ENCODE results near the gene FIBCD1.

Gene FIBCD1

DNA sequence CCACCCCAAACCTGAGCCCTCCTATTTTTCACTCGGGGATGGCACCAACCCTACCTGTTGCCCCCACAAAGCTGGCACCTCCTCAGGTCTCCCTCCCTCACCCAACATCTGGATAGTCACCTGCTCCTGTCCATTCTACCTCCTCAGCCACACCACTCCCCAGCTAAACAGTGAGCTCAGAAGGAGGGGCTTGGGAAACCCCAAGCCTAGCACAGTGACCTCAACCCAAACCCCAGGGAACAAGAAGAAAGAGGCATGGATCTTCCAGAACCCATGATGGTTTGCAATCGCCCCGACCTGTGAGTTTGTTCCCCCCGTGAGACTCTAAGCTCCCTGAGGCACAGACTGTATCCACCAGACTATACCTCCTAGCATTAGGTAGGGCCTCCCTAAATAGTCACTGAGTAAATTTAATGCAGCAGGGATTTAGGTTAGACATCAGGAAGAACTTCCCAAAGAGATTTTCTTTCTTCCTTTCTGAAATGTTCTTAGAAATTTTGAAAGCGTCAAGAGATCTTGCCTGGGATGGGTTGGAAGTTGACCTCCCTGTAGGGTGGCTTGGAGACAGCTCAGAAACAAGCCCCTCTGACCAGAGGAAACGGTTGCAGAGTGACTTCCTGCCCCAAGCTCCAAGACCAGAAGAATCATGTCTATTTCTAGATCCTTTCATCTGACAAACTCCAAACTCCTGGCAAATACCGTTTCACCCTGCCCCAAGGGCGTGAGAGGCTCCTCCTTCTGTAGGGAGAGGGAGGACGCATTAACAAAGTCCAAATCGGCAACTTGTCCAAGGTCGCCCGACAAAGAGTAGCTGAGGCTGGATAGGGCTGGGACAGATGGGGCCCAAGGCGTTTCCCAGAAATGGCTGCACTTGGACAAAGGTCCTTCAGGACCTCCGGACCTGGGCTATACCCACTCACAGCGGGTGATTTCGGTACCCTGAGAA lies 4.1 kb downstream of the FIBCD1 start:
- no peak for DNase-seq

GRCh38 chr9:130934246-130934645 lies 4.8 kb downstream of the FIBCD1 start:
- DNase-seq, result no peak

DNA sequence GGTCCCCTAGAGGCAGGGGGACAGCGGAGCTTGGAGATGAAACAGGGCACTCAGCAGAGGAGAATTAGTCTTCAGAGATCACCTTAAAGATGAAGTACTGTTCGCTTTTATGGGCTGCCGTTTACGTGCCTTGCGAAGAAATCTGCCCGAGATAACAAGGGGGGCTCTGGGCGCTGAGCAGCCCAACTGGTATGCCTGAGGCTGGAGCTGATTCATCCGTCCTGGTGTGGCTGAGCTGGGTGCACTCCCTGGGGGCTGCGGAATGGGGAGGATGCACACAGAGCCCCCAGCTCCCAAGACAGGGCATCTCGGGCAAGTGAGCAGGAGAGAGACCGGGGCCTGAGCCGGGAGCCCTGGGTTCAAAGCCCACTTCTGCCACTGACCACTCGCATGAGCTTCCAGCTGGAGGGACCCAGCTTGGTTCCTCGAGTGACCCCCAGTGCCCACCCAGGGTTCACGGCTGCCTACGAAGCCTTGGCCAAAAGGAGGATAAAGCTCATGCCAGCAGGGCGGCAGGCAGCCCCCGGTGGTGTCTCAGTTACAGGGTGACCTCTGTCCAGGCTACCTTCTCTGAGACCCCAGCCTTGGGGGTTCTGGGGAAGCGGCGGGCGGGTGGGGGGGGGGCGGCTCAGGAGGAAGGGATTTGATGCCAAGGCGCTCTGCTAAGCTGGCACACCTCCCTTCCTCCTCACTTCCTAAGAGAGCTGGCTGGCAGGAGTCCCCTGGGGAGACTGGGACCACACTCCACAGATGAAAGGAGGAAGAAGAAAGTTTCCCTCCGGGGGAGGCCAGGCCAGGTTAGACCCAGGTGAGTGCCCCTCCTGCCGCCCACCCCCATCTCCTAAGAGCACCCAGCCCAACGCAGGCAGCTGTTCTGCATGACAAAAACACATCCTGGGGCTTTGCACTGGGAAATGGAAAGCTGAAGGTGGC lies 5.7 kb downstream of the FIBCD1 start:
- no peak for DNase-seq

- DNase-seq, result no peak
These were observed 6.6 kb downstream of the FIBCD1 start for GRCh38 chr9:130932255-130933079.

GRCh38 chr9:130931508-130932254 lies 7.4 kb downstream of the FIBCD1 start:
- no peak for DNase-seq

GRCh38 chr9:130930804-130931349 lies 8.2 kb downstream of the FIBCD1 start:
- DNase-seq, result no peak

- no peak for DNase-seq
These were observed 8.8 kb downstream of the FIBCD1 start for GRCh38 chr9:130930132-130930803.

DNA sequence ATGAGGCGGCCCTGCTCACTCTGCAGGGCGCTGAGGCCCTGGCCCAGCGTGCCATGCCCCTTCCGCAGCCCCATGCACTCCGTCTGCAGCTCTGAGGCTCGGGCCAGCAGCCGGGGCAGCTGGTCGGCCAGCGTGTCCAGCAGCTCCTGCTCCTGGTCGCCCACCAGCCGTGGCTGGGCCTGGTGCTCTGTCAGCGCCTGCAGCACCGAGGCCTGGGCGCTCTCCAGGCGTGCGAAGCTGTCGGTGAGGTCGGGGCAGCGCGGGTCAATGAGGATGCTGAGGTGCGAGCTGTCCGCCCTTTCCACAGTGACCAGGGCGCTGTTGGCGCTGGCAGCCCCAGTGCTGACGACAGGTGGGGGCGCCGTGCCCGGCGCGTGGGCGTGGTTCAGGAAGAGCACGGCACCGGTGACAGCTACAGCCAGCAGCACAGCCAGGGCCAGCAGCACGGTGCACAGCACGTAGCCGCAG lies 9.4 kb downstream of the FIBCD1 start:
- DNase-seq, result no peak

DNA sequence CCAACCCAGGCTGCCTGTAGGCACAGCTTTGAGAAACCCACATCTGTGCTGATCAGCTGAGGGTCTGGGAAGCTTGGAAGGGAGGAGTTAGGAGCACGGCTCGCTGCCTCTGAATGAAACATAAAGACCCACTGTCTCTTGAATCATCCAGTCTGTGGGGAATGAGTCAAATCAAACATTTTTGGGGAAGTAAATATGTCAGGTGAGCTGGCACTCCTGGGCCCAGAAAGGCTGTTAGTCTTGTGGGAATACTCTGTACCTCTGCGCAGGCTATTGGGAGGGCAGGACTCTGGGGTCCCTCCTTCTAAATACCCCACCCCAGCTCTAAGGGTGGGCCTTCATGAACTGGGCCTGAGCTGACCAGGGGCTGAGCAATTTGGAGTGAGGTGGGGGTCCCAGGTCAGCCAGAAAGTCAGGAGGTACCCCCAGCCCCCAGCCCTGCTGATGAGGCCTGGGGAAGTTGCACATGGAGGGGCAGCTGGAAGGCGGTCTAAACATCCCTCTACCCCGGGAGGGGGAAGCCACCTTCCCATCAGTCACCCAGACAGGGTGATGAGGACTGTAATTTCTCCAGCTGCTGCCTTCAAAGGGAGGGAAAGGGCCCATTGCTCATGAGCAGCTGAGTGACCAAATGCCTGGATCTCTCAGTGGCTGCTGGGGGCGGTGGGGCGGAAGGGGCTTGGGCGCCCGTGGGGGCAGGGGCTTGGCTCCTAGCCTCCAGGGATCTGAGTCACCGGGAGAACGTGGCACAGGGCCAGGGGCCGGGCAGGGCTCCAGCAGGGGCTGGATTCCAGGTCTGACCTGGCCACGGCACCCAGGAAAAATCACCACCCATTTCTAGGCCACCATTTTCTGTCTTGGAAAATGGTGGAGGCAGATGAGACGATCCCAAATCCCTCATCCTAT lies 10.8 kb downstream of the FIBCD1 start:
- DNase-seq, result peak; percentile 25

- no peak for DNase-seq
These were observed 11.7 kb downstream of the FIBCD1 start for GRCh38 chr9:130927338-130927737.

GRCh38 chr9:130925050-130925678 lies 13.9 kb downstream of the FIBCD1 start:
- no peak for DNase-seq

DNA sequence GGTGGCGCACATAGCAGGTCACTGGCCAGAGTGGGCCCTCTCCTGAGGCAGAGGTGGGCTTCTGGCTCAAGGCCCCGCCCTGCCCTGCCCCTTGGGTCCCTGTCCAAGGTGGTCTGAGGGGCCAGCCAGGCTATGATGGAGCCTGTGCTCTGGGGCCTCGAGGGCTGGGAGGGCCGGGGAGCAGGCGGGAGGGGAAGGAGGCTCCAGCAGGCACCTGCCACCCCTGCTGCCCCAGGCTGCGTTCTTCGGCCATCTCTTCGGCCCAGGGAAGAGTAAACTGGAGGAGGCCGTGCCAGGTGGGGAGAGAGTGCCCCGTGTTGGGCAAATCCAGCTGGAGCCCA lies 14.6 kb downstream of the FIBCD1 start:
- no peak for DNase-seq

DNA sequence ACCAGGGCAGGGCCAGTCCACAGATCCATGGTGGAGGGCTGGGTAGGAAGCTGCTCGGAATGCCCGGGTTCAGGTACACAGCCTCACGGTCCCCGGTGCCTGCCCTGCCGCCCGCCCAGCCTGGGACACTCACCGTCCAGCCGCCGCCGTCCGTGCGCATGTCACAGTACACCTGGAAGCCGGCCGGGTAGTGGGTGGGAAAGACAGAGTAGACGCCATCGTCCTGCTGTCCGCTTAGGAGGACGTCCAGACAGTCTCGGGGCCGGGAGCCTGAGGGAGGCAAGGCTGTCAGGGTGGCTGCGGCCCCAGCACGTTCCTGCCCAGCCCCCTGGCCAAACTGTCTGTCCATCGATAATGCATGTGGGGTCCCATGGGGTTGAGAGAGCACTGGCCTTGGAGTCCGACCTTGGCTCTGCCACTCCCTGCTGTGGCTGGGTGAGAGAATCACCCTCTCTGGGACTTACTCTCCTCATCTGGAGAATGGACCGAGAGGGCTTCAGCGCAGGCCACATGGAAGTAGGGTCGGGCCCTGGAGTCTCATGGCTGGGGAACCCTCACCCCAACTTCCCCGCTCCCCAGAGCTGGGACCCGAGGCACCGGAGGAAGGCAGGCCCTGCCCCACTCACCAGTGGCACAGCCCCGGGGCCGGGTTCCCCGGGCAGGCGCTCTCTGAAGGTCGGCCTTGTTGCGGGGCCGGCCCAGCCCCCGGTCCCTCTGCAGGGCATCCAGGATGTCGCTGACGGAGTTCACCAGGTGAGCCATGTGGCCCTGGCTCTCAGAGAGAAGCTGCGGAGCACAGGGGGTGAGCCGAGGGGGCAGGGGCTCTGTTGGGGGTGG lies 15.2 kb downstream of the FIBCD1 start:
- no peak for DNase-seq

- DNase-seq, result no peak
These were observed 16.0 kb downstream of the FIBCD1 start for GRCh38 chr9:130922893-130923610.

GRCh38 chr9:130921989-130922892 lies 16.8 kb downstream of the FIBCD1 start:
- no peak for DNase-seq

GRCh38 chr9:130921300-130921988 lies 17.6 kb downstream of the FIBCD1 start:
- DNase-seq, result no peak
